HepG2 (cell line): Measurements from ENCODE around the gene ACSS1. TPM values are rescaled to one million over a fixed set of nuclear protein-coding genes. Genes with fewer than 3 reads are reported as not detected.

Experiments used
- BHLHE40 ChIP-seq: IDR thresholded peaks from 2 replicates; pipeline ENCODE4 v1.6.1; 2011; ENCODE audit warnings: low read length, improper control_type of control experiment
- EED ChIP-seq: sonication (generic); formaldehyde crosslinking; IDR thresholded peaks from 2 replicates; pipeline ENCODE4 v1.5.0; 2020; ENCODE audit warnings: mild to moderate bottlenecking, missing genetic modification reagents
- GATAD1 ChIP-seq: IDR thresholded peaks from 2 replicates; pipeline ENCODE4 v1.6.1; 2016; ENCODE audit warnings: missing genetic modification reagents, missing compliant biosample characterization
- HMG20A ChIP-seq: IDR thresholded peaks from 2 replicates; pipeline ENCODE4 v1.6.1; 2016; ENCODE audit warnings: borderline replicate concordance
- MEF2D ChIP-seq: sonication (generic); formaldehyde crosslinking; IDR thresholded peaks from 2 replicates; pipeline ENCODE4 v1.5.1; 2020; ENCODE audit warnings: mild to moderate bottlenecking, missing genetic modification reagents
- MXI1 ChIP-seq: IDR thresholded peaks from 3 replicates; pipeline ENCODE4 v1.6.1; 2012; ENCODE audit warnings: low read depth, low read length, inconsistent platforms, borderline replicate concordance
- SALL1 ChIP-seq: sonication (generic); formaldehyde crosslinking; IDR thresholded peaks from 2 replicates; pipeline ENCODE4 v1.8.0; 2022; ENCODE audit warnings: mild to moderate bottlenecking, missing genetic modification reagents
- ZNF737 ChIP-seq: sonication (generic); formaldehyde crosslinking; IDR thresholded peaks from 2 replicates; pipeline ENCODE4 v1.5.0; 2020; ENCODE audit warnings: missing genetic modification reagents, mild to moderate bottlenecking, borderline replicate concordance
- ZSCAN31 ChIP-seq: sonication (generic); formaldehyde crosslinking; IDR thresholded peaks from 2 replicates; pipeline ENCODE4 v1.5.0; 2020; ENCODE audit warnings: low read depth, mild to moderate bottlenecking, missing genetic modification reagents
- polyA plus RNA-seq, 8 experiments: library from polyadenylated mRNA; depleted of rRNA in 3 of 8; stranded (reverse) in 7 of 8; unstranded in 1 of 8; fragments of >200 nt; fragmentation: Illumina TruSeq in 4 of 8; extraction: Trizol in 4 of 8; gene quantifications; 2 replicates each; pipeline versions ENCODE4 v1.2.1 to v1.2.3, GENCODE V29; 2011 to 2016; ENCODE audit warnings: low read depth in 4 of 8, missing spikeins in 1 of 8, mixed read lengths in 1 of 8; ENCODE audit not compliant: insufficient read depth in 1 of 8
- total RNA-seq, 5 experiments: library from RNA; depleted of rRNA; stranded (reverse); fragments of >200 nt; fragmentation: Illumina TruSeq; extraction: Trizol; gene quantifications; 2 replicates each; pipeline ENCODE4 v1.2.3, GENCODE V29; 2016; ENCODE audit warnings: low read depth in 1 of 5
- TF ChIP-seq, protein P1 (sequence below): sonication (generic); formaldehyde crosslinking; IDR thresholded peaks from 2 replicates; pipeline ENCODE4 v1.8.0; 2022; ENCODE audit warnings: mild to moderate bottlenecking, missing genetic modification reagents, moderate library complexity
- TF ChIP-seq, protein P2 (sequence below): sonication (generic); formaldehyde crosslinking; IDR thresholded peaks from 2 replicates; pipeline ENCODE4 v1.4.0; 2020; ENCODE audit warnings: missing genetic modification reagents, borderline replicate concordance
- TF ChIP-seq, protein P3 (sequence below): sonication (generic); formaldehyde crosslinking; conservative IDR thresholded peaks from 2 replicates; pipeline ENCODE4 v1.4.0; 2020; ENCODE audit warnings: missing genetic modification reagents
- TF ChIP-seq, protein P4 (sequence below): sonication (generic); formaldehyde crosslinking; IDR thresholded peaks from 2 replicates; pipeline ENCODE4 v1.5.0; 2020; ENCODE audit warnings: mild to moderate bottlenecking, missing genetic modification reagents
- TF ChIP-seq, protein P5 (sequence below): sonication (generic); formaldehyde crosslinking; IDR thresholded peaks from 2 replicates; pipeline ENCODE4 v1.9.0; 2022; ENCODE audit warnings: missing genetic modification reagents, mild to moderate bottlenecking, borderline replicate concordance
- TF ChIP-seq, protein P6 (sequence below): sonication (generic); formaldehyde crosslinking; IDR thresholded peaks from 2 replicates; pipeline ENCODE4 v1.4.0; 2020; ENCODE audit warnings: missing genetic modification reagents, low read depth, mild to moderate bottlenecking, borderline replicate concordance
- TF ChIP-seq, protein P7 (sequence below): sonication (generic); IDR thresholded peaks from 2 replicates; pipeline ENCODE4 v1.6.1; 2016; ENCODE audit warnings: low read depth, borderline replicate concordance
- TF ChIP-seq, protein P8 (sequence below): IDR thresholded peaks from 2 replicates; pipeline ENCODE4 v1.6.1; 2016; ENCODE audit warnings: mild to moderate bottlenecking

The ACSS1 gene
- total and polyA plus RNA-seq, 2 of the 13 experiments (the other 11 are each of a cell fraction or from before 2014, with no cell fraction given): 15.2 to 41.6 TPM

DNA sequence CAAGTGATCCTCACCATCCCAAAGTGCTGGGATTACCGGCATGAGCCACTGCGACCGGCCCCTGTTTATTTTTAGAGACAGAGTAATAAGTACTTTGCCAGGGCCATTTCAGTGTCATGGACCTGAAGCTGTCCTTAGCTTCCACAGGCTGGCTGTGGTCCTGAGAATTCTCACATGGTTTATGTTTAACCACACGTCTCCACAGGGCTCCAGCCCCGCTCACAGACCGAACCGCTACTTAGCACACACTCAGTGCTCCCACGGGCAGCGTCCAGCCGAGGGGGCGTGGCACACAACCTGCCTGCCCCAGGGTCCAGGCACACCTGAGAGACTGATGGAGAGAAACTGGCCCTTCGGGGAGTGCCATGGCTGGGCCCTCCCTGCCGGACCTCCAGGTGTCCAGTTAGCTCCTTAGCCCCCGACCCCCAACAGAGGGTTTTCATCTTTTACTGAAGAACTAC, 11.7 kb downstream of the ACSS1 start (continued):
- TF ChIP-seq, protein P1, sequence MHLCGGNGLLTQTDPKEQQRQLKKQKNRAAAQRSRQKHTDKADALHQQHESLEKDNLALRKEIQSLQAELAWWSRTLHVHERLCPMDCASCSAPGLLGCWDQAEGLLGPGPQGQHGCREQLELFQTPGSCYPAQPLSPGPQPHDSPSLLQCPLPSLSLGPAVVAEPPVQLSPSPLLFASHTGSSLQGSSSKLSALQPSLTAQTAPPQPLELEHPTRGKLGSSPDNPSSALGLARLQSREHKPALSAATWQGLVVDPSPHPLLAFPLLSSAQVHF (CRISPR knock-in tag): no peak
- TF ChIP-seq GATAD1 (CRISPR knock-in tag) (0 out of 2 replicates have a peak, but pooled peaks have one; percentile 40), ZNF737 (no peak), MEF2D (CRISPR knock-in tag) (no peak), SALL1 (peak; percentile 44), EED (no peak), MXI1 (peak; percentile 59; the same call in 1 of the 3 replicates), HMG20A (CRISPR knock-in tag) (0 out of 2 replicates have a peak, but pooled peaks have one; percentile 37), BHLHE40 (no peak), ZSCAN31 (0 out of 2 replicates have a peak, but pooled peaks have one; percentile 44)
- TF ChIP-seq, protein P2, sequence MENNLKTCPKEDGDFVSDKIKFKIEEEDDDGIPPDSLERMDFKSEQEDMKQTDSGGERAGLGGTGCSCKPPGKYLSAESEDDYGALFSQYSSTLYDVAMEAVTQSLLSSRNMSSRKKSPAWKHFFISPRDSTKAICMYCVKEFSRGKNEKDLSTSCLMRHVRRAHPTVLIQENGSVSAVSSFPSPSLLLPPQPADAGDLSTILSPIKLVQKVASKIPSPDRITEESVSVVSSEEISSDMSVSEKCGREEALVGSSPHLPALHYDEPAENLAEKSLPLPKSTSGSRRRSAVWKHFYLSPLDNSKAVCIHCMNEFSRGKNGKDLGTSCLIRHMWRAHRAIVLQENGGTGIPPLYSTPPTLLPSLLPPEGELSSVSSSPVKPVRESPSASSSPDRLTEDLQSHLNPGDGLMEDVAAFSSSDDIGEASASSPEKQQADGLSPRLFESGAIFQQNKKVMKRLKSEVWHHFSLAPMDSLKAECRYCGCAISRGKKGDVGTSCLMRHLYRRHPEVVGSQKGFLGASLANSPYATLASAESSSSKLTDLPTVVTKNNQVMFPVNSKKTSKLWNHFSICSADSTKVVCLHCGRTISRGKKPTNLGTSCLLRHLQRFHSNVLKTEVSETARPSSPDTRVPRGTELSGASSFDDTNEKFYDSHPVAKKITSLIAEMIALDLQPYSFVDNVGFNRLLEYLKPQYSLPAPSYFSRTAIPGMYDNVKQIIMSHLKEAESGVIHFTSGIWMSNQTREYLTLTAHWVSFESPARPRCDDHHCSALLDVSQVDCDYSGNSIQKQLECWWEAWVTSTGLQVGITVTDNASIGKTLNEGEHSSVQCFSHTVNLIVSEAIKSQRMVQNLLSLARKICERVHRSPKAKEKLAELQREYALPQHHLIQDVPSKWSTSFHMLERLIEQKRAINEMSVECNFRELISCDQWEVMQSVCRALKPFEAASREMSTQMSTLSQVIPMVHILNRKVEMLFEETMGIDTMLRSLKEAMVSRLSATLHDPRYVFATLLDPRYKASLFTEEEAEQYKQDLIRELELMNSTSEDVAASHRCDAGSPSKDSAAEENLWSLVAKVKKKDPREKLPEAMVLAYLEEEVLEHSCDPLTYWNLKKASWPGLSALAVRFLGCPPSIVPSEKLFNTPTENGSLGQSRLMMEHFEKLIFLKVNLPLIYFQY (CRISPR knock-in tag): 0 out of 2 replicates have a peak, but pooled peaks have one; percentile 35
- TF ChIP-seq, protein P3, sequence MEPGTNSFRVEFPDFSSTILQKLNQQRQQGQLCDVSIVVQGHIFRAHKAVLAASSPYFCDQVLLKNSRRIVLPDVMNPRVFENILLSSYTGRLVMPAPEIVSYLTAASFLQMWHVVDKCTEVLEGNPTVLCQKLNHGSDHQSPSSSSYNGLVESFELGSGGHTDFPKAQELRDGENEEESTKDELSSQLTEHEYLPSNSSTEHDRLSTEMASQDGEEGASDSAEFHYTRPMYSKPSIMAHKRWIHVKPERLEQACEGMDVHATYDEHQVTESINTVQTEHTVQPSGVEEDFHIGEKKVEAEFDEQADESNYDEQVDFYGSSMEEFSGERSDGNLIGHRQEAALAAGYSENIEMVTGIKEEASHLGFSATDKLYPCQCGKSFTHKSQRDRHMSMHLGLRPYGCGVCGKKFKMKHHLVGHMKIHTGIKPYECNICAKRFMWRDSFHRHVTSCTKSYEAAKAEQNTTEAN (CRISPR knock-in tag): no peak
- TF ChIP-seq, protein P4, sequence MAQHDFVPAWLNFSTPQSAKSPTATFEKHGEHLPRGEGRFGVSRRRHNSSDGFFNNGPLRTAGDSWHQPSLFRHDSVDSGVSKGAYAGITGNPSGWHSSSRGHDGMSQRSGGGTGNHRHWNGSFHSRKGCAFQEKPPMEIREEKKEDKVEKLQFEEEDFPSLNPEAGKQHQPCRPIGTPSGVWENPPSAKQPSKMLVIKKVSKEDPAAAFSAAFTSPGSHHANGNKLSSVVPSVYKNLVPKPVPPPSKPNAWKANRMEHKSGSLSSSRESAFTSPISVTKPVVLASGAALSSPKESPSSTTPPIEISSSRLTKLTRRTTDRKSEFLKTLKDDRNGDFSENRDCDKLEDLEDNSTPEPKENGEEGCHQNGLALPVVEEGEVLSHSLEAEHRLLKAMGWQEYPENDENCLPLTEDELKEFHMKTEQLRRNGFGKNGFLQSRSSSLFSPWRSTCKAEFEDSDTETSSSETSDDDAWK: no peak
- TF ChIP-seq, protein P5, sequence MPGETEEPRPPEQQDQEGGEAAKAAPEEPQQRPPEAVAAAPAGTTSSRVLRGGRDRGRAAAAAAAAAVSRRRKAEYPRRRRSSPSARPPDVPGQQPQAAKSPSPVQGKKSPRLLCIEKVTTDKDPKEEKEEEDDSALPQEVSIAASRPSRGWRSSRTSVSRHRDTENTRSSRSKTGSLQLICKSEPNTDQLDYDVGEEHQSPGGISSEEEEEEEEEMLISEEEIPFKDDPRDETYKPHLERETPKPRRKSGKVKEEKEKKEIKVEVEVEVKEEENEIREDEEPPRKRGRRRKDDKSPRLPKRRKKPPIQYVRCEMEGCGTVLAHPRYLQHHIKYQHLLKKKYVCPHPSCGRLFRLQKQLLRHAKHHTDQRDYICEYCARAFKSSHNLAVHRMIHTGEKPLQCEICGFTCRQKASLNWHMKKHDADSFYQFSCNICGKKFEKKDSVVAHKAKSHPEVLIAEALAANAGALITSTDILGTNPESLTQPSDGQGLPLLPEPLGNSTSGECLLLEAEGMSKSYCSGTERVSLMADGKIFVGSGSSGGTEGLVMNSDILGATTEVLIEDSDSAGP (CRISPR knock-in tag): no peak
- TF ChIP-seq, protein P6, sequence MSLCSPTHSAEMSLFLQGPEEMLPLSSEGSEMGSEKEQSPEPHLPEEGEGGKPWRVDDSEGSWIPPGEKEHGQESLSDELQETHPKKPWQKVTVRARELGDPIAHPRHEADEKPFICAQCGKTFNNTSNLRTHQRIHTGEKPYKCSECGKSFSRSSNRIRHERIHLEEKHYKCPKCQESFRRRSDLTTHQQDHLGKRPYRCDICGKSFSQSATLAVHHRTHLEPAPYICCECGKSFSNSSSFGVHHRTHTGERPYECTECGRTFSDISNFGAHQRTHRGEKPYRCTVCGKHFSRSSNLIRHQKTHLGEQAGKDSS: no peak
- TF ChIP-seq, protein P7, sequence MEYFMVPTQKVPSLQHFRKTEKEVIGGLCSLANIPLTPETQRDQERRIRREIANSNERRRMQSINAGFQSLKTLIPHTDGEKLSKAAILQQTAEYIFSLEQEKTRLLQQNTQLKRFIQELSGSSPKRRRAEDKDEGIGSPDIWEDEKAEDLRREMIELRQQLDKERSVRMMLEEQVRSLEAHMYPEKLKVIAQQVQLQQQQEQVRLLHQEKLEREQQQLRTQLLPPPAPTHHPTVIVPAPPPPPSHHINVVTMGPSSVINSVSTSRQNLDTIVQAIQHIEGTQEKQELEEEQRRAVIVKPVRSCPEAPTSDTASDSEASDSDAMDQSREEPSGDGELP: peak; percentile 33; the same call in 1 of the 2 replicates
- TF ChIP-seq, protein P8, sequence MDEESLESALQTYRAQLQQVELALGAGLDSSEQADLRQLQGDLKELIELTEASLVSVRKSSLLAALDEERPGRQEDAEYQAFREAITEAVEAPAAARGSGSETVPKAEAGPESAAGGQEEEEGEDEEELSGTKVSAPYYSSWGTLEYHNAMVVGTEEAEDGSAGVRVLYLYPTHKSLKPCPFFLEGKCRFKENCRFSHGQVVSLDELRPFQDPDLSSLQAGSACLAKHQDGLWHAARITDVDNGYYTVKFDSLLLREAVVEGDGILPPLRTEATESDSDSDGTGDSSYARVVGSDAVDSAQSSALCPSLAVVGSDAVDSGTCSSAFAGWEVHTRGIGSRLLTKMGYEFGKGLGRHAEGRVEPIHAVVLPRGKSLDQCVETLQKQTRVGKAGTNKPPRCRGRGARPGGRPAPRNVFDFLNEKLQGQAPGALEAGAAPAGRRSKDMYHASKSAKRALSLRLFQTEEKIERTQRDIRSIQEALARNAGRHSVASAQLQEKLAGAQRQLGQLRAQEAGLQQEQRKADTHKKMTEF (CRISPR knock-in tag): peak; percentile 42; the same call in 1 of the 2 replicates
